Activated T-helper 1 cell treated with anti-CD3 and anti-CD28 coated beads, Interleukin-12 subunit alpha, Interleukin-12 subunit beta, Interleukin-2, Interleukin-4 antibody, amounts not matched to agents 30 ng/mL and 10 ng/mL and 1 ng/mL, durations not matched to agents 14 hours and 24 hours and 36 hours (primary cell): ENCODE data around the gene UCKL1. TPM values are rescaled to one million over a fixed set of nuclear protein-coding genes. Genes with fewer than 3 reads are reported as not detected.
A peak's percentile ranks its signal among the peaks of the same experiment; 100 is the strongest.

Experiments
- DNase-seq: peaks from one replicate; pipeline ENCODE4 v3.0.0; 2021; ENCODE audit warnings: low spot score
- H3K27ac Mint-ChIP-seq: one replicate; pipeline ENCODE4 v1.8.0; 2021; ENCODE audit warnings: mild to moderate bottlenecking, mixed read lengths
- H3K27me3 Mint-ChIP-seq: one replicate; pipeline ENCODE4 v1.8.0; 2022; ENCODE audit warnings: mild to moderate bottlenecking, moderate library complexity, mixed read lengths; ENCODE audit not compliant: insufficient read depth
- H3K36me3 Mint-ChIP-seq: one replicate; pipeline ENCODE4 v1.8.0; 2021; ENCODE audit warnings: low read depth, mixed read lengths
- H3K4me1 Mint-ChIP-seq: one replicate; pipeline ENCODE4 v1.8.0; 2021; ENCODE audit warnings: low read depth, mixed read lengths
- H3K4me3 Mint-ChIP-seq: one replicate; pipeline ENCODE4 v1.8.0; 2021; ENCODE audit warnings: mild to moderate bottlenecking, moderate library complexity, mixed read lengths
- H3K9me3 Mint-ChIP-seq: one replicate; pipeline ENCODE4 v1.8.0; 2021; ENCODE audit warnings: mixed read lengths
- intact Hi-C: fragments of 100-400 bp; cut with micrococcal nuclease; formaldehyde crosslinking; loops from one replicate; pipeline ENCODE4 v1.15.1; 2024
- total RNA-seq: library from RNA; stranded (reverse); gene quantifications from 2 replicates; pipeline ENCODE4 v1.2.3, GENCODE V29; 2022

Gene UCKL1
- 48.7 and 49.3 TPM in 2 replicates for total RNA-seq

- Mint-ChIP-seq H3K4me3 (peak within 1 kb of the TSS; percentile 84), H3K9me3 (no peaks in the 10 kb centered on the region), H3K27me3 (no peaks in the 10 kb centered on the region), H3K27ac (peak within 1 kb of the TSS; percentile 93), H3K4me1 (peaks cover 19% of the 10 kb centered on the region), H3K36me3 (peaks cover 4% of the 10 kb centered on the region)
- DNase-seq, result peak; percentile 88
- intact Hi-C loops, result loop anchor here (1.0 to 5.0 kb wide), 9 partner anchors 25 to 419 kb away; partner anchors contain the start of genes ARFRP1, DNAJC5, GMEB2 and PRPF6
Observed at GRCh38 chr20:63955827-63956663, at the start of gene UCKL1. Gene UCKL1 (minus strand): TSS chr20:63956416. CDS start chr20:63956372, 44 bp downstream.

DNA sequence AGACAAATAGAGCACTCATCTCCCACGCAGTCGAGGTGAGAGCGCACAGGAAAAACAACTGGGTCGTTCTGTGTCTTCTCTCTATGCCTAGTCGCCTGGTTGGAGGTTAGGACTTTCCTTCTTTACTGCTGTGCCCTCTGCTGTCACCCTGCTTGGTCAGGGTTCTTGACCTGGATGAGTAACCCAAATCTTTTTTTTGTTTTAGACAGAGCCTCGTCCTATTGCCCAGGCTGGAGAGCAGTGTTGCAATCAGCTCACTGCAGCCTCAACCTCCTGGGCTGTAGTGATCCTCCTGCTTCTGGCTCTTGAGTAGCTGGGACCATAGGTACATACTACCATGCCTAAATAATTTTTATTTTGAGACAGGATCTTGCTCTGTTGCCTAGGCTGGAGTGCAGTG lies 49.2 kb upstream of the UCKL1 start:
- intact Hi-C loops, result no loop called here
- H3K36me3 Mint-ChIP-seq, result peaks cover 50% of the 10 kb centered on the region
- H3K27ac Mint-ChIP-seq, result no peak overlapping the region
- no peaks in the 10 kb centered on the region for H3K27me3 Mint-ChIP-seq
- H3K4me3 Mint-ChIP-seq, result no peak overlapping the region
- peaks cover 20% of the 10 kb centered on the region for H3K4me1 Mint-ChIP-seq
- no peak for DNase-seq
- peaks cover 13% of the 10 kb centered on the region for H3K9me3 Mint-ChIP-seq

DNA sequence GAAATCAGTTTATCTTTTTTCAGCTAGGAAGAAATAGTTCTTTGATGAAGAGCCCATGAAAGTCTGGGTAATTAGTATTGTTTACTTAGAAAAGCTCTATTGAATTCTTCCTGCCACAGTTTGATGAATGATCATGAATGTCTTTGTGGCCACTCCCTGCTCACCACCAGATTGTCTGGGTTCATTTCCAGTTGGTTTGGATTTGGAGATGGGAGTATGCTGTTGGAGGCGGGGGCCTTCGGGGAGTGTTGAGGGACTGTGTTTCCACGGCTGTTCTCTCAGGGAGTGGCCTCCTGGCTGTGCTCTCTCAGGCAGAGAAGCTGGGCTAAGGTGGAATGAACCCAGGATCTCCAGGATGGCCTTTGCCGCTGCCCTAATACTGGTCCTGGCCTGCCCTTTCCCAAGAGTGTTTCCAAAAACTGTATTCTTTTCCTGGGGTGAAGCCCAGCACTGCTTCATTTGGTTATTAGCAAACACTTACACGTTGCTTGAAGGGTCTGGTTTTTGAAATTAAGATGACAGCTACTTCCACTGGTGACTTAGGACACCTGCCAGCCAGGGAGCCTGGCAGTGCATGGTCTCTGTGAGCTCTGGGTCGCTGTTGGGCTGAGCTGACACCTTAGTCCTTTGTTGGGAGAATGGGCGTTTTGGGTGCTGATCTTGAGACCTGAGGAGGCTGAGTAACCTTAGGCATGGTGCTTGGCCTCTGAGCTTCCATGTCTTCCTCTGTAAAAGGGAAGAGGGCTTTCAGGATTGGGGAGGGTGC lies 47.9 kb upstream of the UCKL1 start:
- intact Hi-C loops, result no loop called here
- peaks cover 44% of the 10 kb centered on the region for H3K36me3 Mint-ChIP-seq

DNA sequence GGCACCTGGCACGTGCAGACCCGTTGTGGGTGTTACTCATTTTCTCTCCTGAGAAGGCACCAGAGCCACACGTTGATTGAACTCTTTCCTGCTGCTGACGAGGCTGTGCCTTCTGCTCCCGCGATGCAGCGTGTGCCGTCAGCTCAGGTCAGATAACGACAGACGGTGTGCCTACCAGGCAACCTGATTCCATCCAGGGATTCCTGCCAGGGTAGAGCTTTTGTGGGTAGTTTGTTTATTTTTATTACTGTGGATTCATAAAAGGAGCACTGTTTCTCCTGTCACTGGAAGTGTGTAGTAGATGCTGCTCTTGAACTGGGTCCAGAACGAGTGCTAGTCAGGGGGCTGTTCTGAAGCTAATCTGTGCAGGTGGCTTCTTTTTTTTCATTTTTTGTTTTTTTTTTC lies 45.4 kb upstream of the UCKL1 start:
- intact Hi-C loops, result no loop called here
- H3K27ac Mint-ChIP-seq, result no peak overlapping the region

More for the DNA sequence above, 47.9 kb upstream of the UCKL1 start:
- H3K9me3 Mint-ChIP-seq, result peaks cover 8% of the 10 kb centered on the region
- H3K4me1 Mint-ChIP-seq, result peaks cover 8% of the 10 kb centered on the region
- DNase-seq, result no peak
- H3K27ac Mint-ChIP-seq, result no peak overlapping the region
- H3K4me3 Mint-ChIP-seq, result no peak overlapping the region
- H3K27me3 Mint-ChIP-seq, result no peaks in the 10 kb centered on the region

GRCh38 chr20:64000906-64001305 lies 44.7 kb upstream of the UCKL1 start:
- Mint-ChIP-seq H3K27ac (no peak overlapping the region), H3K4me3 (no peak overlapping the region), H3K27me3 (no peaks in the 10 kb centered on the region), H3K4me1 (no peaks in the 10 kb centered on the region), H3K9me3 (no peaks in the 10 kb centered on the region), H3K36me3 (peaks cover 34% of the 10 kb centered on the region)
- intact Hi-C loops, result no loop called here
- DNase-seq, result no peak

More for the DNA sequence above, 45.4 kb upstream of the UCKL1 start:
- Mint-ChIP-seq H3K4me3 (no peak overlapping the region), H3K9me3 (no peaks in the 10 kb centered on the region), H3K4me1 (no peaks in the 10 kb centered on the region), H3K36me3 (peaks cover 37% of the 10 kb centered on the region), H3K27me3 (no peaks in the 10 kb centered on the region)
- no peak for DNase-seq

DNA sequence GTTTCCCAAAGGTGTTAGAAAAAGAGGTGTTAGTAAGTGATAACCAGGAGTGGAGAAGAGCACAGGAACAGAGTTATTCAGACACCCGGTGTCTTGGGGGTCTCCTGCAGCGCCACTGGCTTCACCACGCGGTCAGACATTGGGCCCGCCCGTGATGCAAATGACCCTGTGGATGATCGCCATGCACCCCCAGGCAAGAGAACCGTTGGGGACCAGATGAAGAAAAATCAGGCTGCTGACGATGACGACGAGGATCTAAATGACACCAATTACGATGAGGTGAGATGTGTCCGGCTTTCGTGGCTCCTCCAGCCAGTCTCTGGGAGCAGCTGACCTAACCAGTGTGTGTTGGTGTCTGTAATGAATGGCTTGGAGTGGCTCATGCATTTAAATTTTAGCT lies 26.7 kb upstream of the UCKL1 start:
- Mint-ChIP-seq H3K27me3 (no peaks in the 10 kb centered on the region), H3K4me3 (peak overlapping the region; percentile 20), H3K9me3 (no peaks in the 10 kb centered on the region), H3K36me3 (peaks cover 30% of the 10 kb centered on the region), H3K27ac (no peak overlapping the region), H3K4me1 (peaks cover 45% of the 10 kb centered on the region)
- intact Hi-C loops, result no loop called here
- no peak for DNase-seq

GRCh38 chr20:63980806-63981728 lies 24.9 kb upstream of the UCKL1 start, which contains the start of gene PRPF6:
Gene PRPF6 (plus strand): TSS chr20:63981132. CDS start chr20:63981246, 114 bp downstream.
- H3K36me3 Mint-ChIP-seq, result peaks cover 36% of the 10 kb centered on the region
- intact Hi-C loops, result loop anchor here (1.0 kb wide), 4 partner anchors 25 to 96 kb away; partner anchors contain the start of genes TCEA2 and UCKL1
- no peaks in the 10 kb centered on the region for H3K9me3 Mint-ChIP-seq

DNA sequence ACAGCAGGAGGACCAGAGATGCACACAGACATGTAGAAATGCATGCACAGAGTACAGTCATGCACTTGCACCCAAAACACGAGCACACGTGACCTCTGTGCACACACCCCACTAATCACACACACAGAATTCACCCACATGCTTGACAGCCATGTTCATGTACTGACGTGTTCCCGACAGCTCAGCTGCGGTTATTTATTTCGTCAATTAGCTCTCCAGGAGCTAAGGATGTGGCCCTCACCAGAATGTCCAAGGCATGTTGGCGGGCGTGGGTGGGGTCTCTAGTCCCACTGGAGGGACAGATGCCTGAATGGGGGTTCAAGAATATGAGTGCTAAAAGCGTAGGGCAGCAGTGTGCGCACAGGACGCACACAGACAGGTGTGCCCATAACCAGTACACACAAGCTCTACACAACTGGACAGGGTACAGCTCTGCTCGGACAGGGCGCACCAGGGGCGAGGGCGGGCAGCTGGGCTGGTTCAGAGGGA lies 24.1 kb upstream of the UCKL1 start:
- DNase-seq, result no peak
- intact Hi-C loops, result loop anchor here (1.0 kb wide), 2 partner anchors 84 to 97 kb away; no protein-coding TSS in a partner anchor
- no peaks in the 10 kb centered on the region for H3K27me3 Mint-ChIP-seq
- H3K4me3 Mint-ChIP-seq, result peak overlapping the region; percentile 98
- peaks cover 66% of the 10 kb centered on the region for H3K4me1 Mint-ChIP-seq
- H3K27ac Mint-ChIP-seq, result peak overlapping the region; percentile 99
- H3K36me3 Mint-ChIP-seq, result peaks cover 35% of the 10 kb centered on the region
- H3K9me3 Mint-ChIP-seq, result no peaks in the 10 kb centered on the region

More at GRCh38 chr20:63980806-63981728, 24.9 kb upstream of the UCKL1 start, which contains the start of gene PRPF6:
- Mint-ChIP-seq H3K27ac (peak within 1 kb of the TSS; percentile 99), H3K4me3 (peak within 1 kb of the TSS; percentile 98), H3K4me1 (peaks cover 64% of the 10 kb centered on the region), H3K27me3 (no peaks in the 10 kb centered on the region)
- DNase-seq, result peak; percentile 94

GRCh38 chr20:63979557-63980316 lies 23.5 kb upstream of the UCKL1 start, which contains the start of gene SAMD10:
Gene SAMD10 (minus strand): TSS chr20:63979642. CDS start chr20:63979467, 175 bp downstream.
- peak; percentile 61 for DNase-seq
- H3K4me3 Mint-ChIP-seq, result peak within 1 kb of the TSS; percentile 98
- H3K27ac Mint-ChIP-seq, result peak within 1 kb of the TSS; percentile 99
- peaks cover 68% of the 10 kb centered on the region for H3K4me1 Mint-ChIP-seq
- H3K36me3 Mint-ChIP-seq, result peaks cover 36% of the 10 kb centered on the region
- intact Hi-C loops, result loop anchor here (1.0 to 10.0 kb wide), 4 partner anchors 83 to 427 kb away; partner anchors contain the start of genes LIME1 and SLC2A4RG
- H3K9me3 Mint-ChIP-seq, result no peaks in the 10 kb centered on the region
- H3K27me3 Mint-ChIP-seq, result no peaks in the 10 kb centered on the region

DNA sequence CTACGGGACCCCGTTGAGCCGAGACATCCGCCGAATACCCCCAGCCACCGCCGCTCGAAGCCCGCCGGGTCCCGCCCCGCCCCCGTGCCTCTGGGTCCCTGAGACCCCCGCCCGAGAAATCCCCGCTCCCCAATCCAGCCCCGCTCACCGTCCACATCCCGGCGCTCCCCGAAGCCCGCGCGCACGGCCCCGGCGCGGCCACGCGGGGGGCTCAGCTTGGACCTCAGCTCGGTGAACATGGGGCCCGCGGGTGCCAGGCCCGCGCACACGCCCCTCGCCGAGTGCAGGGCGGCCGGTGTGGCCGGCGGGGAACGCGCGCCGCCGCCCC lies 23.0 kb upstream of the UCKL1 start:
- Mint-ChIP-seq H3K36me3 (peaks cover 32% of the 10 kb centered on the region), H3K4me1 (peaks cover 68% of the 10 kb centered on the region), H3K27ac (peak overlapping the region; percentile 89), H3K27me3 (no peaks in the 10 kb centered on the region), H3K9me3 (no peaks in the 10 kb centered on the region), H3K4me3 (peak overlapping the region; percentile 83)
- intact Hi-C loops, result loop anchor here (2.0 to 10.0 kb wide), 2 partner anchors 244 to 426 kb away; partner anchors contain the start of genes LIME1 and SLC2A4RG
- no peak for DNase-seq
